ENCODE data around the gene DNAL1.
A peak's percentile ranks its signal among the peaks of the same experiment; 100 is the strongest.

DNAL1 gene

DNA sequence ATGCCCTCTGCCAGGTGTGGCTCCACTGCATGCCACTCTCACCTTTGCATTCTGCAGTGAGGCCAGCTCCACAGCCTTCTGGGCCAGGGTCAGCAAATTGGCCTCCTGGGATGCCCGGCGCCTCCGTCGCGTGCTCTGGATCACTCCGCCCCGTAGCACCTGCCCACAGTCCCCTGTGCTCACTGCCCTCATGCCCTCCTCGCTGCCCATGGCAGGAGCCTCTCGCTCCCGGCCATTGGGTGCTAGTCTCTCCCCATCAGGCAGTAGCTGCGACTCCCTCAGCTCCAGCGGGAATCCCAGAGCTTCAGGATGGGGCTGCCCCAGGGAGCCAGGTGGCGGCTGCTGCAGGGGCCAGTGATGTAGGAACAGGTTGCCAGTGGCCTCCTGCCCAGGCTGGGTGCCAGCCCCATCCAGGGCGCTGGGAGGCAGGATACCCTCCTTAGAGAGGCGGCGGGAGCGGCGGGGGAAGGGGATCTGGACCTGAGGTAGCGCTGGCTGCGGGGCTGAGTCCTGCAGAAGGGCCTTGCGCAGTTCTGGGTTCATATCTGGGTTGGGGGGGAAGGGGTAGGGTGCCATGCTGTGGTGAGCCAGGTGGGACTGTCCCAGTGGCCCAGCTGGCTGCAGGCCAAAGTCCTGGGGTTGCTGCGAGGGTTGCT, 93.9 kb downstream of the DNAL1 start:
- no peak overlapping the region for H3K4me3 ChIP-seq (ENCODE audit: low read length)
- TF ChIP-seq CTCF (IDR thresholded peaks at IDR 0.05; ENCODE audit: insufficient read depth, low read depth, low read length, missing control alignments), result no peak
- no peak for DNase-seq (ENCODE audit: low read depth)

GRCh38 chr14:73739174-73739898, 94.5 kb downstream of the DNAL1 start:
- no peak for DNase-seq (ENCODE audit: low read depth)
- no peak overlapping the region for H3K4me3 ChIP-seq (ENCODE audit: low read length)
- no peak for TF ChIP-seq CTCF (IDR thresholded peaks at IDR 0.05; ENCODE audit: insufficient read depth, low read depth, low read length, missing control alignments)

- TF ChIP-seq CTCF (IDR thresholded peaks at IDR 0.05; ENCODE audit: insufficient read depth, low read depth, low read length, missing control alignments), result no peak
- DNase-seq (ENCODE audit: low read depth), result no peak
- H3K4me3 ChIP-seq (ENCODE audit: low read length), result no peak overlapping the region
These were observed 95.3 kb downstream of the DNAL1 start for GRCh38 chr14:73739899-73740617.

GRCh38 chr14:73740618-73741326, 96.0 kb downstream of the DNAL1 start:
- TF ChIP-seq CTCF (IDR thresholded peaks at IDR 0.05; ENCODE audit: insufficient read depth, low read depth, low read length, missing control alignments), result no peak
- peak; percentile 84 for DNase-seq (ENCODE audit: low read depth)
- H3K4me3 ChIP-seq (ENCODE audit: low read length), result peak overlapping the region; percentile 13

GRCh38 chr14:73741386-73741875, 96.6 kb downstream of the DNAL1 start:
- H3K4me3 ChIP-seq (ENCODE audit: low read length), result peak overlapping the region; percentile 13
- peak; percentile 78 for DNase-seq (ENCODE audit: low read depth)
- TF ChIP-seq CTCF (IDR thresholded peaks at IDR 0.05; ENCODE audit: insufficient read depth, low read depth, low read length, missing control alignments), result peak; percentile 16

- DNase-seq (ENCODE audit: low read depth), result no peak
- H3K4me3 ChIP-seq (ENCODE audit: low read length), result peak overlapping the region; percentile 7
- TF ChIP-seq CTCF (IDR thresholded peaks at IDR 0.05; ENCODE audit: insufficient read depth, low read depth, low read length, missing control alignments), result no peak
These were observed 97.2 kb downstream of the DNAL1 start for GRCh38 chr14:73741876-73742519.
